ENCODE measurements around the gene ACADVL.
A peak's percentile ranks its signal among the peaks of the same experiment; 100 is the strongest.

- peak; percentile 97 for TF ChIP-seq CTCF (IDR thresholded peaks at IDR 0.05)
- no peak for TF ChIP-seq POLR2AphosphoS5 (IDR thresholded peaks at IDR 0.05; ENCODE audit: low read depth, low read length)
- TF ChIP-seq SIN3A (IDR thresholded peaks at IDR 0.05; ENCODE audit: borderline replicate concordance, insufficient read depth, low read depth, low read length) = no peak
Measured at GRCh38 chr17:7177191-7177953, 42.4 kb upstream of the ACADVL start.
